ENCODE measurements around the gene STRIT1. TPM values are rescaled to one million over a fixed set of nuclear protein-coding genes. Genes with fewer than 3 reads are reported as not detected.

The STRIT1 gene
- total and polyA plus RNA-seq, 9 of the 15 experiments (the other 6 are each of a cell fraction or from before 2014, with no cell fraction given), result not detected

- no peak for TF ChIP-seq RREB1 (CRISPR knock-in tag; IDR thresholded peaks at IDR 0.05)
- TF ChIP-seq, protein P1, sequence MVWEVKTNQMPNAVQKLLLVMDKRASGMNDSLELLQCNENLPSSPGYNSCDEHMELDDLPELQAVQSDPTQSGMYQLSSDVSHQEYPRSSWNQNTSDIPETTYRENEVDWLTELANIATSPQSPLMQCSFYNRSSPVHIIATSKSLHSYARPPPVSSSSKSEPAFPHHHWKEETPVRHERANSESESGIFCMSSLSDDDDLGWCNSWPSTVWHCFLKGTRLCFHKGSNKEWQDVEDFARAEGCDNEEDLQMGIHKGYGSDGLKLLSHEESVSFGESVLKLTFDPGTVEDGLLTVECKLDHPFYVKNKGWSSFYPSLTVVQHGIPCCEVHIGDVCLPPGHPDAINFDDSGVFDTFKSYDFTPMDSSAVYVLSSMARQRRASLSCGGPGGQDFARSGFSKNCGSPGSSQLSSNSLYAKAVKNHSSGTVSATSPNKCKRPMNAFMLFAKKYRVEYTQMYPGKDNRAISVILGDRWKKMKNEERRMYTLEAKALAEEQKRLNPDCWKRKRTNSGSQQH (CRISPR knock-in tag; IDR thresholded peaks at IDR 0.05), result no peak
- no peak for TF ChIP-seq HNRNPL (IDR thresholded peaks at IDR 0.05; ENCODE audit: low read depth, low read length)
- TF ChIP-seq ZNF431 (CRISPR knock-in tag; IDR thresholded peaks at IDR 0.05), result no peak
- TF ChIP-seq HNRNPK (IDR thresholded peaks at IDR 0.05; ENCODE audit: low read depth, low read length, poor library complexity, severe bottlenecking), result no peak
- TF ChIP-seq, protein P2, sequence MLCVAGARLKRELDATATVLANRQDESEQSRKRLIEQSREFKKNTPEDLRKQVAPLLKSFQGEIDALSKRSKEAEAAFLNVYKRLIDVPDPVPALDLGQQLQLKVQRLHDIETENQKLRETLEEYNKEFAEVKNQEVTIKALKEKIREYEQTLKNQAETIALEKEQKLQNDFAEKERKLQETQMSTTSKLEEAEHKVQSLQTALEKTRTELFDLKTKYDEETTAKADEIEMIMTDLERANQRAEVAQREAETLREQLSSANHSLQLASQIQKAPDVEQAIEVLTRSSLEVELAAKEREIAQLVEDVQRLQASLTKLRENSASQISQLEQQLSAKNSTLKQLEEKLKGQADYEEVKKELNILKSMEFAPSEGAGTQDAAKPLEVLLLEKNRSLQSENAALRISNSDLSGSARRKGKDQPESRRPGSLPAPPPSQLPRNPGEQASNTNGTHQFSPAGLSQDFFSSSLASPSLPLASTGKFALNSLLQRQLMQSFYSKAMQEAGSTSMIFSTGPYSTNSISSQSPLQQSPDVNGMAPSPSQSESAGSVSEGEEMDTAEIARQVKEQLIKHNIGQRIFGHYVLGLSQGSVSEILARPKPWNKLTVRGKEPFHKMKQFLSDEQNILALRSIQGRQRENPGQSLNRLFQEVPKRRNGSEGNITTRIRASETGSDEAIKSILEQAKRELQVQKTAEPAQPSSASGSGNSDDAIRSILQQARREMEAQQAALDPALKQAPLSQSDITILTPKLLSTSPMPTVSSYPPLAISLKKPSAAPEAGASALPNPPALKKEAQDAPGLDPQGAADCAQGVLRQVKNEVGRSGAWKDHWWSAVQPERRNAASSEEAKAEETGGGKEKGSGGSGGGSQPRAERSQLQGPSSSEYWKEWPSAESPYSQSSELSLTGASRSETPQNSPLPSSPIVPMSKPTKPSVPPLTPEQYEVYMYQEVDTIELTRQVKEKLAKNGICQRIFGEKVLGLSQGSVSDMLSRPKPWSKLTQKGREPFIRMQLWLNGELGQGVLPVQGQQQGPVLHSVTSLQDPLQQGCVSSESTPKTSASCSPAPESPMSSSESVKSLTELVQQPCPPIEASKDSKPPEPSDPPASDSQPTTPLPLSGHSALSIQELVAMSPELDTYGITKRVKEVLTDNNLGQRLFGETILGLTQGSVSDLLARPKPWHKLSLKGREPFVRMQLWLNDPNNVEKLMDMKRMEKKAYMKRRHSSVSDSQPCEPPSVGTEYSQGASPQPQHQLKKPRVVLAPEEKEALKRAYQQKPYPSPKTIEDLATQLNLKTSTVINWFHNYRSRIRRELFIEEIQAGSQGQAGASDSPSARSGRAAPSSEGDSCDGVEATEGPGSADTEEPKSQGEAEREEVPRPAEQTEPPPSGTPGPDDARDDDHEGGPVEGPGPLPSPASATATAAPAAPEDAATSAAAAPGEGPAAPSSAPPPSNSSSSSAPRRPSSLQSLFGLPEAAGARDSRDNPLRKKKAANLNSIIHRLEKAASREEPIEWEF (CRISPR knock-in tag; IDR thresholded peaks at IDR 0.05), result no peak
- TF ChIP-seq ZBTB8A (IDR thresholded peaks at IDR 0.05; ENCODE audit: partially characterized antibody), result no peak
- TF ChIP-seq MYNN (IDR thresholded peaks at IDR 0.05), result no peak
- TF ChIP-seq MYNN (CRISPR knock-in tag; IDR thresholded peaks at IDR 0.05), result no peak
- TF ChIP-seq ZBTB49 (CRISPR knock-in tag; IDR thresholded peaks at IDR 0.05; ENCODE audit: borderline replicate concordance), result no peak
- no peak for TF ChIP-seq DACH1 (IDR thresholded peaks at IDR 0.05; ENCODE audit: partially characterized antibody)
Observed at GRCh38 chr3:155248531-155249187, 44.8 kb downstream of the STRIT1 start (continued).
